ENCODE measurements around the gene ONECUT1.

DNA sequence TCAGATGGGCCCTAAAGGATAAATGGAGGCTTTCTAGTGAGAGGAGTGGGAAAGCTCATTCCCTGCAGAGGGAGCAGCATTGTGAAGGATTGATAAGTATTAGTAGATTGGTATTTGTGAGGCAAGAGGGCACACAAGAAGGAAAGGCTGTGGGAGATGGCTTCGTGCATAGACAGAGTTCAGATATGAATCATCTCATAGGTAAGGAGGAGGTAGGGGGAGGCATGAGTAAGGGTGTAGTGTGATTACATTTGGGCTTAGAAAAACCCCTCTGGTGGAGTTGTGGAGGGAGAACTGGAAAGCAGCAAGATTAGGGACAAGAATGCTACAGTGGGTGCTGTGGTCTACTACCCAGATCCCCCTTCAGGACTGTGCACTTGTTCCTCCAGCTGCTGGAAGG is 29.6 kb downstream of the ONECUT1 start:
- TF ChIP-seq POLR2A (IDR thresholded peaks at IDR 0.05) (no peak), EP300 (IDR thresholded peaks at IDR 0.05) (no peak), POLR2AphosphoS5 (IDR thresholded peaks at IDR 0.05) (no peak)
- TF ChIP-seq, protein P1, sequence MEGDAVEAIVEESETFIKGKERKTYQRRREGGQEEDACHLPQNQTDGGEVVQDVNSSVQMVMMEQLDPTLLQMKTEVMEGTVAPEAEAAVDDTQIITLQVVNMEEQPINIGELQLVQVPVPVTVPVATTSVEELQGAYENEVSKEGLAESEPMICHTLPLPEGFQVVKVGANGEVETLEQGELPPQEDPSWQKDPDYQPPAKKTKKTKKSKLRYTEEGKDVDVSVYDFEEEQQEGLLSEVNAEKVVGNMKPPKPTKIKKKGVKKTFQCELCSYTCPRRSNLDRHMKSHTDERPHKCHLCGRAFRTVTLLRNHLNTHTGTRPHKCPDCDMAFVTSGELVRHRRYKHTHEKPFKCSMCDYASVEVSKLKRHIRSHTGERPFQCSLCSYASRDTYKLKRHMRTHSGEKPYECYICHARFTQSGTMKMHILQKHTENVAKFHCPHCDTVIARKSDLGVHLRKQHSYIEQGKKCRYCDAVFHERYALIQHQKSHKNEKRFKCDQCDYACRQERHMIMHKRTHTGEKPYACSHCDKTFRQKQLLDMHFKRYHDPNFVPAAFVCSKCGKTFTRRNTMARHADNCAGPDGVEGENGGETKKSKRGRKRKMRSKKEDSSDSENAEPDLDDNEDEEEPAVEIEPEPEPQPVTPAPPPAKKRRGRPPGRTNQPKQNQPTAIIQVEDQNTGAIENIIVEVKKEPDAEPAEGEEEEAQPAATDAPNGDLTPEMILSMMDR (IDR thresholded peaks at IDR 0.05), result no peak
